NCI-H1694 treated with DMSO at 0.1 percent for 48 hours (cell line): ENCODE measurements around the gene BTG3.
A peak's percentile ranks its signal among the peaks of the same experiment; 100 is the strongest.

Source experiments
- DNase-seq: peaks from one replicate; lab custom pipeline; 2025; lab: John Stamatoyannopoulos, UW

BTG3 gene

GRCh38 chr21:17585875-17586450 lies 26.7 kb downstream of the BTG3 start:
- peak; percentile 78 for DNase-seq

GRCh38 chr21:17583898-17584297 lies 28.8 kb downstream of the BTG3 start:
- no peak for DNase-seq

- no peak for DNase-seq
These were observed 32.4 kb downstream of the BTG3 start for GRCh38 chr21:17580319-17580718.

- DNase-seq = no peak
These were observed 33.8 kb downstream of the BTG3 start for GRCh38 chr21:17578876-17579275.

GRCh38 chr21:17578162-17578561 lies 34.5 kb downstream of the BTG3 start:
- DNase-seq = no peak

- no peak for DNase-seq
These were observed 35.0 kb downstream of the BTG3 start for GRCh38 chr21:17577701-17578100.

- no peak for DNase-seq
These were observed 36.4 kb downstream of the BTG3 start for GRCh38 chr21:17576080-17576835.

- no peak for DNase-seq
These were observed 37.6 kb downstream of the BTG3 start for GRCh38 chr21:17575076-17575475.

GRCh38 chr21:17572431-17572830 lies 40.3 kb downstream of the BTG3 start:
- DNase-seq = no peak

- DNase-seq = no peak
These were observed 41.9 kb downstream of the BTG3 start for GRCh38 chr21:17570786-17571185.

- no peak for DNase-seq
These were observed 52.2 kb downstream of the BTG3 start for GRCh38 chr21:17560377-17561025.

- DNase-seq = no peak
These were observed 57.8 kb downstream of the BTG3 start for GRCh38 chr21:17554679-17555465.

GRCh38 chr21:17554120-17554519 lies 58.6 kb downstream of the BTG3 start:
- no peak for DNase-seq

- no peak for DNase-seq
These were observed 60.3 kb downstream of the BTG3 start for GRCh38 chr21:17552410-17552809.

GRCh38 chr21:17550671-17551308 lies 61.9 kb downstream of the BTG3 start:
- DNase-seq = no peak

GRCh38 chr21:17548262-17548661 lies 64.4 kb downstream of the BTG3 start:
- DNase-seq = no peak

- no peak for DNase-seq
These were observed 67.7 kb downstream of the BTG3 start for GRCh38 chr21:17545007-17545406.
